ENCODE results near the gene TRHDE.

TRHDE gene

GRCh38 chr12:72346363-72346944 lies 74.3 kb downstream of the TRHDE start:
- TF ChIP-seq CTCF (conservative IDR thresholded peaks at IDR 0.05; ENCODE audit: low read depth, low read length) = peak; percentile 94
- Histone ChIP-seq H3K4me3 (IDR thresholded peaks at IDR 0.05; ENCODE audit: insufficient read depth, low read depth, low read length) (no peak overlapping the region), H2AFZ (ENCODE audit: low read depth) (peak overlapping the region; percentile 28; the same call in 1 of the 2 replicates)

GRCh38 chr12:72349491-72349890 lies 77.3 kb downstream of the TRHDE start:
- Histone ChIP-seq H3K9ac (no peak overlapping the region), H3K27ac (no peak overlapping the region), H2AFZ (ENCODE audit: low read depth) (no peak overlapping the region), H3K4me1 (ENCODE audit: low read depth, poor library complexity, severe bottlenecking) (peaks cover 12% of the 10 kb centered on the region), H3K79me2 (ENCODE audit: insufficient read depth, low read depth) (no peaks in the 10 kb centered on the region), H3K27me3 (ENCODE audit: insufficient read depth, low read depth) (no peaks in the 10 kb centered on the region), H3K36me3 (ENCODE audit: insufficient read depth) (no peaks in the 10 kb centered on the region), H4K20me1 (ENCODE audit: insufficient read depth) (no peaks in the 10 kb centered on the region), H3K4me3 (IDR thresholded peaks at IDR 0.05; ENCODE audit: insufficient read depth, low read depth, low read length) (no peak overlapping the region), H3K4me2 (no peak overlapping the region)
- TF ChIP-seq CTCF (conservative IDR thresholded peaks at IDR 0.05; ENCODE audit: low read depth, low read length) = no peak

More at GRCh38 chr12:72346363-72346944, 74.3 kb downstream of the TRHDE start:
- Histone ChIP-seq H3K27me3 (ENCODE audit: insufficient read depth, low read depth) (no peaks in the 10 kb centered on the region), H3K79me2 (ENCODE audit: insufficient read depth, low read depth) (no peaks in the 10 kb centered on the region), H3K36me3 (ENCODE audit: insufficient read depth) (no peaks in the 10 kb centered on the region), H4K20me1 (ENCODE audit: insufficient read depth) (no peaks in the 10 kb centered on the region), H3K27ac (no peak overlapping the region), H3K9ac (no peak overlapping the region), H3K4me2 (no peak overlapping the region), H3K4me1 (ENCODE audit: low read depth, poor library complexity, severe bottlenecking) (peaks cover 12% of the 10 kb centered on the region)

GRCh38 chr12:72359416-72359815 lies 87.2 kb downstream of the TRHDE start:
- H3K27me3 ChIP-seq (ENCODE audit: insufficient read depth, low read depth) = no peaks in the 10 kb centered on the region
- no peaks in the 10 kb centered on the region for H3K4me1 ChIP-seq (ENCODE audit: low read depth, poor library complexity, severe bottlenecking)

GRCh38 chr12:72365151-72365550 lies 93.0 kb downstream of the TRHDE start:
- Histone ChIP-seq H3K4me3 (IDR thresholded peaks at IDR 0.05; ENCODE audit: insufficient read depth, low read depth, low read length) (no peak overlapping the region), H3K9ac (no peak overlapping the region), H3K27ac (no peak overlapping the region), H2AFZ (ENCODE audit: low read depth) (no peak overlapping the region), H4K20me1 (ENCODE audit: insufficient read depth) (no peaks in the 10 kb centered on the region), H3K27me3 (ENCODE audit: insufficient read depth, low read depth) (no peaks in the 10 kb centered on the region), H3K4me1 (ENCODE audit: low read depth, poor library complexity, severe bottlenecking) (no peaks in the 10 kb centered on the region), H3K4me2 (no peak overlapping the region), H3K79me2 (ENCODE audit: insufficient read depth, low read depth) (no peaks in the 10 kb centered on the region), H3K36me3 (ENCODE audit: insufficient read depth) (no peaks in the 10 kb centered on the region)
- no peak for TF ChIP-seq CTCF (conservative IDR thresholded peaks at IDR 0.05; ENCODE audit: low read depth, low read length)

More at GRCh38 chr12:72359416-72359815, 87.2 kb downstream of the TRHDE start:
- no peaks in the 10 kb centered on the region for H3K36me3 ChIP-seq (ENCODE audit: insufficient read depth)
- H3K27ac ChIP-seq = no peak overlapping the region
- H2AFZ ChIP-seq (ENCODE audit: low read depth) = no peak overlapping the region
- TF ChIP-seq CTCF (conservative IDR thresholded peaks at IDR 0.05; ENCODE audit: low read depth, low read length) = no peak
- H3K4me3 ChIP-seq (IDR thresholded peaks at IDR 0.05; ENCODE audit: insufficient read depth, low read depth, low read length) = no peak overlapping the region
- H3K9ac ChIP-seq = no peak overlapping the region
- H3K79me2 ChIP-seq (ENCODE audit: insufficient read depth, low read depth) = no peaks in the 10 kb centered on the region
- H3K4me2 ChIP-seq = no peak overlapping the region
- H4K20me1 ChIP-seq (ENCODE audit: insufficient read depth) = no peaks in the 10 kb centered on the region
